Measurements from ENCODE around the gene ARHGAP28.

DNA sequence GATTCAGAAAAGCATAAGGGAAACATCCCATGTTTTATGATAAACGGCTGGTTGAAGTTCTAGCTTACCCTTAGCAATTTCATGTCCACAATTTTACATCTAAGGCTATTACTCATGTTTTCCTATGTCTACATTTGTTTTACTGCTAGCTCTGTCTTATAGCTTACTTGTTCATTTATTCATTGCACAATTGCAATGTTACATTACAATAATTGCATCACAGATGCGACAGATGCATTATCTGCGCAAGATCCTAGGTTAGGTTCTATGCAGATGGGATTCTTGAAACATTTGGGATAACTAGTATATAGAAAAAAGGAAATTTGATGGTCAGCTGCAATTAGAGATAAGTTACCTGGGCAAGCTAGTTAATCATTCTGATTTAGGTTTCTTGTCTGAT lies 108.4 kb downstream of the ARHGAP28 start:
- TF ChIP-seq MXI1 (IDR thresholded peaks at IDR 0.05; ENCODE audit: low read depth, low read length) (no peak), CTCF (IDR thresholded peaks at IDR 0.05) (no peak), RXRA (IDR thresholded peaks at IDR 0.05; ENCODE audit: borderline replicate concordance, low read depth) (no peak), YY1 (IDR thresholded peaks at IDR 0.05; ENCODE audit: low read depth) (no peak), EP300 (IDR thresholded peaks at IDR 0.05; ENCODE audit: borderline replicate concordance in 1 of 2, low read depth in 1 of 2, low read length in 1 of 2) (no peak), TAF1 (IDR thresholded peaks at IDR 0.05; ENCODE audit: borderline replicate concordance, low read depth, low read length) (no peak), RFX5 (IDR thresholded peaks at IDR 0.05; ENCODE audit: low read length) (no peak), JUND (IDR thresholded peaks at IDR 0.05) (no peak)
- TF ChIP-seq, protein P1, sequence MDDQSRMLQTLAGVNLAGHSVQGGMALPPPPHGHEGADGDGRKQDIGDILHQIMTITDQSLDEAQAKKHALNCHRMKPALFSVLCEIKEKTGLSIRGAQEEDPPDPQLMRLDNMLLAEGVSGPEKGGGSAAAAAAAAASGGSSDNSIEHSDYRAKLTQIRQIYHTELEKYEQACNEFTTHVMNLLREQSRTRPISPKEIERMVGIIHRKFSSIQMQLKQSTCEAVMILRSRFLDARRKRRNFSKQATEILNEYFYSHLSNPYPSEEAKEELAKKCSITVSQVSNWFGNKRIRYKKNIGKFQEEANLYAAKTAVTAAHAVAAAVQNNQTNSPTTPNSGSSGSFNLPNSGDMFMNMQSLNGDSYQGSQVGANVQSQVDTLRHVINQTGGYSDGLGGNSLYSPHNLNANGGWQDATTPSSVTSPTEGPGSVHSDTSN (IDR thresholded peaks at IDR 0.05): no peak
- TF ChIP-seq, protein P2, sequence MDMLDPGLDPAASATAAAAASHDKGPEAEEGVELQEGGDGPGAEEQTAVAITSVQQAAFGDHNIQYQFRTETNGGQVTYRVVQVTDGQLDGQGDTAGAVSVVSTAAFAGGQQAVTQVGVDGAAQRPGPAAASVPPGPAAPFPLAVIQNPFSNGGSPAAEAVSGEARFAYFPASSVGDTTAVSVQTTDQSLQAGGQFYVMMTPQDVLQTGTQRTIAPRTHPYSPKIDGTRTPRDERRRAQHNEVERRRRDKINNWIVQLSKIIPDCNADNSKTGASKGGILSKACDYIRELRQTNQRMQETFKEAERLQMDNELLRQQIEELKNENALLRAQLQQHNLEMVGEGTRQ (IDR thresholded peaks at IDR 0.05; ENCODE audit: borderline replicate concordance, low read depth, low read length): no peak
